ENCODE data around the gene VAMP2. TPM values are rescaled to one million over a fixed set of nuclear protein-coding genes. Genes with fewer than 3 reads are reported as not detected.

The VAMP2 gene
- total RNA-seq, 1 donor from 2014 or later = 28.0 TPM

GRCh38 chr17:8152112-8152775, 10.5 kb downstream of the VAMP2 start, which contains the start of gene PER1:
PER1 (minus strand) TSS chr17:8152404; CDS start chr17:8150706, 1,698 bp downstream.
- Histone ChIP-seq H3K4me3 (ENCODE audit: insufficient read depth, low read depth, low read length) (peak within 1 kb of the TSS; percentile 73), H3K27ac (ENCODE audit: low read depth, low read length) (peak within 1 kb of the TSS; percentile 99), H3K27me3 (ENCODE audit: insufficient read depth, low read length) (no peaks in the 10 kb centered on the region), H3K4me2 (ENCODE audit: low read length) (peak within 1 kb of the TSS; percentile 96), H3K36me3 (ENCODE audit: insufficient read depth, low read length) (no peaks in the 10 kb centered on the region), H3K4me1 (ENCODE audit: insufficient read depth, low read length) (peaks cover 57% of the 10 kb centered on the region), H4K20me1 (ENCODE audit: insufficient read depth, low read length) (peaks cover 17% of the 10 kb centered on the region), H3K9me3 (ENCODE audit: insufficient read depth, low read depth, low read length) (no peaks in the 10 kb centered on the region), H2AFZ (ENCODE audit: low read depth, low read length) (peak within 1 kb of the TSS; percentile 65), H3K79me2 (ENCODE audit: insufficient read depth, low read length) (peaks cover 4% of the 10 kb centered on the region), H3K9ac (ENCODE audit: low read length) (peak within 1 kb of the TSS; percentile 91)
- Mint-ChIP-seq H3K27me3 (ENCODE audit: low read depth, unreplicated experiment) (no peaks in the 10 kb centered on the region), H3K9me3 (ENCODE audit: unreplicated experiment) (no peaks in the 10 kb centered on the region), H3K4me1 (ENCODE audit: low read depth, unreplicated experiment) (peaks cover 19% of the 10 kb centered on the region), H3K27ac (ENCODE audit: unreplicated experiment) (peak within 1 kb of the TSS; percentile 96), H3K36me3 (ENCODE audit: low read depth, unreplicated experiment) (peaks cover 10% of the 10 kb centered on the region), H3K4me3 (ENCODE audit: unreplicated experiment) (peak within 1 kb of the TSS; percentile 97)
- FAIRE-seq (no peak), DNase-seq (ENCODE audit: low read depth) (peak; percentile 86)
- TF ChIP-seq EZH2 (IDR thresholded peaks at IDR 0.05; ENCODE audit: insufficient read depth, low read length) = no peak

GRCh38 chr17:8151641-8152111, 11.1 kb downstream of the VAMP2 start:
- H2AFZ ChIP-seq (ENCODE audit: low read depth, low read length) = peak overlapping the region; percentile 65
- DNase-seq (ENCODE audit: low read depth) = peak; percentile 65

More at GRCh38 chr17:8151641-8152111, 11.1 kb downstream of the VAMP2 start:
- Histone ChIP-seq H4K20me1 (ENCODE audit: insufficient read depth, low read length) (peaks cover 17% of the 10 kb centered on the region), H3K9ac (ENCODE audit: low read length) (peak overlapping the region; percentile 91), H3K36me3 (ENCODE audit: insufficient read depth, low read length) (peaks cover 3% of the 10 kb centered on the region), H3K27me3 (ENCODE audit: insufficient read depth, low read length) (no peaks in the 10 kb centered on the region), H3K4me2 (ENCODE audit: low read length) (peak overlapping the region; percentile 96), H3K27ac (ENCODE audit: low read depth, low read length) (peak overlapping the region; percentile 99), H3K79me2 (ENCODE audit: insufficient read depth, low read length) (peaks cover 4% of the 10 kb centered on the region), H3K4me3 (ENCODE audit: insufficient read depth, low read depth, low read length) (peak overlapping the region; percentile 73), H3K4me1 (ENCODE audit: insufficient read depth, low read length) (peaks cover 52% of the 10 kb centered on the region), H3K9me3 (ENCODE audit: insufficient read depth, low read depth, low read length) (no peaks in the 10 kb centered on the region)
- peaks cover 14% of the 10 kb centered on the region for H3K36me3 Mint-ChIP-seq (ENCODE audit: low read depth, unreplicated experiment)
- peak overlapping the region; percentile 97 for H3K4me3 Mint-ChIP-seq (ENCODE audit: unreplicated experiment)
- peak overlapping the region; percentile 96 for H3K27ac Mint-ChIP-seq (ENCODE audit: unreplicated experiment)
- FAIRE-seq = no peak
- H3K9me3 Mint-ChIP-seq (ENCODE audit: unreplicated experiment) = peaks cover 2% of the 10 kb centered on the region
- no peaks in the 10 kb centered on the region for H3K27me3 Mint-ChIP-seq (ENCODE audit: low read depth, unreplicated experiment)
- peaks cover 19% of the 10 kb centered on the region for H3K4me1 Mint-ChIP-seq (ENCODE audit: low read depth, unreplicated experiment)
- no peak for TF ChIP-seq CTCF (IDR thresholded peaks at IDR 0.05; ENCODE audit: insufficient read depth, low read depth, low read length)
- no peak for TF ChIP-seq EZH2 (IDR thresholded peaks at IDR 0.05; ENCODE audit: insufficient read depth, low read length)
